RWPE1 (cell line): Measurements from ENCODE around the gene APMAP.

ENCODE experiments used
- CTCF ChIA-PET: fragments of 350-600 bp; sonication (Branson Sonifier 250); formaldehyde crosslinking; extraction: SDS; loops from one replicate; lab custom pipeline; 2021; lab: Yijun Ruan, JAX
- POLR2A ChIA-PET: fragments of 400-600 bp; formaldehyde crosslinking; extraction: SDS; loops from one replicate; lab custom pipeline; 2020; ENCODE audit warnings: antibody characterized with exemption; ENCODE audit not compliant: low non-redundant PET; lab: Yijun Ruan, JAX
- DNase-seq: peaks from one replicate; pipeline ENCODE4 v3.0.0; 2012; ENCODE audit warnings: low spot score
- H3K27ac ChIP-seq: fragments of 450-650 bp; 2 replicates; pipeline ENCODE4 v1.5.1; 2017
- TF ChIP-seq, protein P1 (sequence below): fragments of 450-650 bp; conservative IDR thresholded peaks from 2 replicates; pipeline ENCODE4 v1.5.1; 2017; ENCODE audit warnings: low read depth, mild to moderate bottlenecking

Gene APMAP

DNA sequence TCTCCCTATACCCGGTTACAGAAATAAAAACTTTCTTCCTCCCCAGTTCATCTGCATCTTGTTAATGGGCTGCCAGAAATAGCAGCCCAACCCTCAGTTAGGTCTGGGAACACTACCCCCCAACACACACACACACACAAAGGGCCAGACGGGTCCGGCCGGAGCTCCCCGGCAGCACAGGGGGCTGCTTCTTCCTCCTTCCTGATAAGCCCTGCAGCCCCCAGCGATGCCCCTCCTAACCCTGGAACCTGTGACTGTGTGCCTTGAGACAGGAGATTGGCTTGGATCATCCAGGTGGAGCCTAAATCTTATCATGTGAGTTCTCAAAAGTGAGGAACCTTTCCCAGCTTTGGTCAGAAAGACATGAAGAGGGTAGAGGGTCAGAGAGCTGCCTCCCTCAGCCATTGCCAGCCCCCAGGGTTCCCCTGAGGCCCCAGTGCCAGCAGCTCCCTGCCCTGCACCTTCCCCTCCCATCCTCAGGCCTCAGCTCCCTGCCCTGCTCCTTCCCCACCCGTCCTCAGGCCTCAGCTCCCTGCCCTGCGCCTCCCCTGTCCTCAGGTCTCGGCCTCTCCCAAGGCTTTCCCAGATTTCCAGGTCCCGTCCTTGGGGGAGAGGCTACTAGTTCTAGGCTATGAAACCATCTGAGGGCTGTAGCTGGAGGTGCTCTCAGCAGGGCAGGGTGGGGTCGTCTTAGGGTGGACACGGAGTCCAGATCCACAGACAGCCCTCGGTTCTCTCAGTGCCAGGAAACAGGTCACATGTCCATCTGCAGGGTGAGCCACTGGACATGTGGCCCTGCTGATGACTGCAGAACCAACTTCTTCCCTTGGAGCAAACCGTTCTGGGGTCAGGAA is 77.9 kb downstream of the APMAP start:
- ChIA-PET POLR2A (no interaction called here), CTCF (interaction anchor here (0.5 to 0.6 kb wide), 2 partner anchors 145 to 469 kb away, joined by 3 to 4 read pairs; no protein-coding TSS in a partner anchor)
- no peak for DNase-seq
- no peak overlapping the region for H3K27ac ChIP-seq
- TF ChIP-seq, protein P1, sequence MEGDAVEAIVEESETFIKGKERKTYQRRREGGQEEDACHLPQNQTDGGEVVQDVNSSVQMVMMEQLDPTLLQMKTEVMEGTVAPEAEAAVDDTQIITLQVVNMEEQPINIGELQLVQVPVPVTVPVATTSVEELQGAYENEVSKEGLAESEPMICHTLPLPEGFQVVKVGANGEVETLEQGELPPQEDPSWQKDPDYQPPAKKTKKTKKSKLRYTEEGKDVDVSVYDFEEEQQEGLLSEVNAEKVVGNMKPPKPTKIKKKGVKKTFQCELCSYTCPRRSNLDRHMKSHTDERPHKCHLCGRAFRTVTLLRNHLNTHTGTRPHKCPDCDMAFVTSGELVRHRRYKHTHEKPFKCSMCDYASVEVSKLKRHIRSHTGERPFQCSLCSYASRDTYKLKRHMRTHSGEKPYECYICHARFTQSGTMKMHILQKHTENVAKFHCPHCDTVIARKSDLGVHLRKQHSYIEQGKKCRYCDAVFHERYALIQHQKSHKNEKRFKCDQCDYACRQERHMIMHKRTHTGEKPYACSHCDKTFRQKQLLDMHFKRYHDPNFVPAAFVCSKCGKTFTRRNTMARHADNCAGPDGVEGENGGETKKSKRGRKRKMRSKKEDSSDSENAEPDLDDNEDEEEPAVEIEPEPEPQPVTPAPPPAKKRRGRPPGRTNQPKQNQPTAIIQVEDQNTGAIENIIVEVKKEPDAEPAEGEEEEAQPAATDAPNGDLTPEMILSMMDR: no peak

DNA sequence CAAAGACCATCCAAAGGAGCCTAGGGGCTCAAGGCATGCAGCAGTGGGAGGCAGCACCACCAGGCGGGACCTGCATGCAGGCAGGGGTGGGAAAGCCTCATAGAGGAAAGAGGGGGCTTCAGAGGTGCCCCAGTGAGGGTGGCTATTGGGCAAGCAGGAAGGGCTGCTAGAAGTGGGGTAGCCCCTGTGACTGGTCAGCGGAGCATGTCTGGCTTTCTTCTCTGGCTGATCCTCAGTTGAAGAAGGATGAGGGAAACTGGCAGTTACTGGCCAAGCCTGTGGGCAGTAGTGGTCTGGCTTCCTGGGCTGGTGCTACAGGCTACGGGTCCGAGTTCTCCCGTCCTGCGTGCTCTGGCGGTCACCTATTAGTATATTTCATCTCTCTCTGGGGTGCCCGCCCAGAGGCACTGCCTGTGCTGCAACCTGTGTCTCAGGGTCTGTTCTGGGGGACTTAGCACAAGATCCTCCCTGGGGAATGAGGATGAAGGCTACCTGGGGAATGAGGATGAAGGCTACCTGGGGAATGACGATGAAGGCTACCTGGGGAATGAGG is 79.4 kb downstream of the APMAP start:
- H3K27ac ChIP-seq: no peak overlapping the region
- no peak for DNase-seq
- TF ChIP-seq, protein P1: no peak
- POLR2A ChIA-PET: no interaction called here
- CTCF ChIA-PET: no interaction called here
